Erythroblast (primary cell): Measurements from ENCODE around the gene PPT1.

Experiments used
- GATA1 ChIP-seq: IDR thresholded peaks from 2 replicates; pipeline ENCODE4 v1.6.1; 2011; ENCODE audit warnings: low read depth, mild to moderate bottlenecking, control low read depth, low read length, moderate library complexity
- POLR2A ChIP-seq: IDR thresholded peaks from 2 replicates; pipeline ENCODE4 v1.6.1; 2011; ENCODE audit warnings: mild to moderate bottlenecking, low read length

DNA sequence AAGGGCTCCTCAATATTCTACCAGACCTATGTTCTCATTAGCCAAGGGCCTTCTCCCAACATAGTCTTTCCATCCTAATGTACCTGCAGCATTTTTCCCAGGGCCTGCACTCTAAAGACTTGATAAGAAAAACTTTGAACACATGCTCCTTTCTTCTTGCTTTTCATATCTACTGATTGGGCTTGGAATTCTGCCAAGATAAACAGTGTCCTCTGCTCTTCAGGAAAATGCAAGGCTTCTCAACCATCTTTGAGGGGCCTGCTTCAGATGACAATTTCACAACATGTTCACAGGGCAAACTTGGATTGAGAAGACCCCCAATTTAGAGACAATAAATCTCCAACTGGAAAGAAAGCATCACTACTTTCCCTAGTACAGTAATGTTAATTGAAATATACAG is 25.8 kb upstream of the PPT1 start:
- no peak for TF ChIP-seq POLR2A
- no peak for TF ChIP-seq GATA1
